Kidney (tissue), 14 donors: ENCODE measurements around the gene P2RY2. TPM values are rescaled to one million over a fixed set of nuclear protein-coding genes. Genes with fewer than 3 reads are reported as not detected.

Source experiments
- DNase-seq, 5 donors: peaks; one replicate each; pipeline ENCODE4 v3.0.0-alpha.2; 2013 to 2020
- FAIRE-seq: peaks from 2 replicates; lab custom pipeline; 2012; peaks lifted over from hg19 to GRCh38; lab: Jason Lieb, UNC
- H3K27ac ChIP-seq, 2 donors: one replicate each; pipeline ENCODE4 v1.7.0; 2013; ENCODE audit warnings: low read depth in 2 of 2, low read length in 2 of 2, inconsistent platforms in 1 of 2
- H3K27me3 ChIP-seq: one replicate; pipeline ENCODE4 v1.7.1; 2013; ENCODE audit warnings: low read length, inconsistent platforms; ENCODE audit not compliant: control insufficient read depth, insufficient read depth
- H3K36me3 ChIP-seq, 3 donors: one replicate each; pipeline versions ENCODE4 v1.7.0 to v1.7.1; 2013; ENCODE audit warnings: low read length in 3 of 3, control low read depth in 1 of 3, inconsistent platforms in 1 of 3; ENCODE audit not compliant: insufficient read depth in 3 of 3, control insufficient read depth in 2 of 3
- H3K4me1 ChIP-seq, 3 donors: one replicate each; pipeline versions ENCODE4 v1.7.0 to v1.7.1; 2013; ENCODE audit warnings: low read length in 3 of 3, inconsistent platforms in 1 of 3, low read depth in 1 of 3; ENCODE audit not compliant: control insufficient read depth in 2 of 3, insufficient read depth in 2 of 3
- H3K4me3 ChIP-seq, 3 donors: one replicate each; pipeline versions ENCODE4 v1.7.0 to v1.8.1; 2013; ENCODE audit warnings: low read length in 3 of 3, control low read depth in 1 of 3, inconsistent platforms in 1 of 3
- H3K9ac ChIP-seq, 3 donors: one replicate each; pipeline versions ENCODE4 v1.7.0 to v1.7.1; 2013; ENCODE audit warnings: low read length in 3 of 3, control low read depth in 1 of 3, inconsistent platforms in 1 of 3
- H3K9me3 ChIP-seq, 3 donors: one replicate each; pipeline versions ENCODE4 v1.7.0 to v1.7.1; 2013; ENCODE audit warnings: low read length in 3 of 3, control low read depth in 1 of 3, inconsistent platforms in 1 of 3; ENCODE audit not compliant: control insufficient read depth in 2 of 3, insufficient read depth in 1 of 3
- CTCF ChIP-seq: IDR thresholded peaks from 3 replicates; pipeline ENCODE4 v1.5.1; 2012; ENCODE audit warnings: mild to moderate bottlenecking, moderate library complexity, borderline replicate concordance; ENCODE audit not compliant: insufficient read depth; ENCODE audit errors: extremely low read depth
- intact Hi-C: fragments of 100-400 bp; cut with DNase I; formaldehyde crosslinking; loops from one replicate; pipeline ENCODE4 v1.11.1; 2022
- polyA plus RNA-seq: library from polyadenylated mRNA; stranded (reverse); fragments of 350-450 nt; fragmentation: Illumina TruSeq; extraction: RNeasy Lipid Tissue Mini Kit (QIAGEN cat#74804); gene quantifications from one replicate; pipeline ENCODE4 v1.2.3, GENCODE V29; 2014; ENCODE audit warnings: low read depth, low replicate concordance; ENCODE audit not compliant: insufficient read depth
- total RNA-seq: library from RNA; stranded (reverse); fragmentation: NEBNext Ultra II Directional; extraction: Animal tissue kit (Norgen Biotek cat#: 25700); gene quantifications from one replicate; pipeline ENCODE4 v1.2.1, GENCODE V29; 2021
- donor health status: control.
- donor health status: control.
- donor health status: control.
- donor health status: control.
- donor health status: control.
- donor health status: DM: yes; HTN: yes; CAD: no.
- donor health status: Normal renal cell carcinoma (clear cell type).

The P2RY2 gene
- total and polyA plus RNA-seq, 2 donors from 2014 or later: 1.3 to 9.7 TPM

- Histone ChIP-seq H3K36me3 (no peaks in the 10 kb centered on the region), H3K4me1 (peaks cover 0 to 6% (median 0%) of the 10 kb centered on the region in 3 donors), H3K9ac (no peak overlapping the region), H3K27me3 (no peaks in the 10 kb centered on the region), H3K4me3 (no peak overlapping the region), H3K9me3 (no peaks in the 10 kb centered on the region), H3K27ac (no peak overlapping the region)
- DNase-seq: no peak
- FAIRE-seq: no peak
- intact Hi-C loops: no loop called here
- TF ChIP-seq CTCF: no peak
Observed at GRCh38 chr11:73219396-73220285, 1.6 kb downstream of the P2RY2 start.

- no peak overlapping the region for H3K27ac ChIP-seq
Observed at GRCh38 chr11:73221451-73221850, 3.4 kb downstream of the P2RY2 start.

GRCh38 chr11:73221996-73222395, 3.9 kb downstream of the P2RY2 start:
- TF ChIP-seq CTCF: no peak
- no peak for FAIRE-seq
- peak in 1 of 5 donors; percentile 25 for DNase-seq
- no peak overlapping the region for H3K9ac ChIP-seq
- intact Hi-C loops: no loop called here
- H3K9me3 ChIP-seq: no peaks in the 10 kb centered on the region
- H3K36me3 ChIP-seq: no peaks in the 10 kb centered on the region
- H3K27ac ChIP-seq: no peak overlapping the region
- no peak overlapping the region for H3K4me3 ChIP-seq
- no peaks in the 10 kb centered on the region for H3K27me3 ChIP-seq
- peaks cover 0 to 6% (median 0%) of the 10 kb centered on the region in 3 donors for H3K4me1 ChIP-seq

More at GRCh38 chr11:73221451-73221850, 3.4 kb downstream of the P2RY2 start:
- no peaks in the 10 kb centered on the region for H3K9me3 ChIP-seq
- H3K27me3 ChIP-seq: no peaks in the 10 kb centered on the region
- no peak for DNase-seq
- no peak overlapping the region for H3K4me3 ChIP-seq
- TF ChIP-seq CTCF: no peak
- no peak overlapping the region for H3K9ac ChIP-seq
- intact Hi-C loops: no loop called here
- peaks cover 0 to 6% (median 0%) of the 10 kb centered on the region in 3 donors for H3K4me1 ChIP-seq
- H3K36me3 ChIP-seq: no peaks in the 10 kb centered on the region
- FAIRE-seq: no peak
